ENCODE results near the gene MYRFL.

The MYRFL gene

GRCh38 chr12:69822201-69822860, 2.7 kb upstream of the MYRFL start:
- Histone ChIP-seq H3K36me3 (ENCODE audit: control insufficient read depth, insufficient read depth, low read length) (no peaks in the 10 kb centered on the region), H3K9me3 (ENCODE audit: control insufficient read depth, insufficient read depth, low read length) (no peaks in the 10 kb centered on the region), H3K9ac (ENCODE audit: low read depth, low read length) (no peak overlapping the region), H3K27ac (ENCODE audit: low read depth, low read length) (no peak overlapping the region), H3K4me1 (ENCODE audit: control insufficient read depth, insufficient read depth, low read length) (peaks cover 4% of the 10 kb centered on the region; the same call in 1 of the 2 replicates), H3K27me3 (ENCODE audit: control insufficient read depth, insufficient read depth, low read length) (no peaks in the 10 kb centered on the region), H3K4me3 (ENCODE audit: low read depth, low read length) (no peak overlapping the region)

GRCh38 chr12:69824028-69824427, 999 bp upstream of the MYRFL start:
- no peak overlapping the region for H3K9ac ChIP-seq (ENCODE audit: low read depth, low read length)
- no peak overlapping the region for H3K27ac ChIP-seq (ENCODE audit: low read depth, low read length)
- no peaks in the 10 kb centered on the region for H3K27me3 ChIP-seq (ENCODE audit: control insufficient read depth, insufficient read depth, low read length)
- no peak overlapping the region for H3K4me3 ChIP-seq (ENCODE audit: low read depth, low read length)
- no peaks in the 10 kb centered on the region for H3K36me3 ChIP-seq (ENCODE audit: control insufficient read depth, insufficient read depth, low read length)
- H3K4me1 ChIP-seq (ENCODE audit: control insufficient read depth, insufficient read depth, low read length): peaks cover 4% of the 10 kb centered on the region; the same call in 1 of the 2 replicates
- H3K9me3 ChIP-seq (ENCODE audit: control insufficient read depth, insufficient read depth, low read length): no peaks in the 10 kb centered on the region

GRCh38 chr12:69828897-69829296, 3.9 kb downstream of the MYRFL start:
- Histone ChIP-seq H3K27ac (ENCODE audit: low read depth, low read length) (no peak overlapping the region), H3K36me3 (ENCODE audit: control insufficient read depth, insufficient read depth, low read length) (no peaks in the 10 kb centered on the region), H3K4me1 (ENCODE audit: control insufficient read depth, insufficient read depth, low read length) (no peaks in the 10 kb centered on the region), H3K9ac (ENCODE audit: low read depth, low read length) (no peak overlapping the region), H3K9me3 (ENCODE audit: control insufficient read depth, insufficient read depth, low read length) (no peaks in the 10 kb centered on the region), H3K4me3 (ENCODE audit: low read depth, low read length) (no peak overlapping the region), H3K27me3 (ENCODE audit: control insufficient read depth, insufficient read depth, low read length) (no peaks in the 10 kb centered on the region)

GRCh38 chr12:69833696-69834095, 8.7 kb downstream of the MYRFL start:
- no peaks in the 10 kb centered on the region for H3K27me3 ChIP-seq (ENCODE audit: control insufficient read depth, insufficient read depth, low read length)
- H3K4me3 ChIP-seq (ENCODE audit: low read depth, low read length): no peak overlapping the region
- no peak overlapping the region for H3K27ac ChIP-seq (ENCODE audit: low read depth, low read length)
- H3K9me3 ChIP-seq (ENCODE audit: control insufficient read depth, insufficient read depth, low read length): no peaks in the 10 kb centered on the region
- no peaks in the 10 kb centered on the region for H3K36me3 ChIP-seq (ENCODE audit: control insufficient read depth, insufficient read depth, low read length)
- no peak overlapping the region for H3K9ac ChIP-seq (ENCODE audit: low read depth, low read length)
- no peaks in the 10 kb centered on the region for H3K4me1 ChIP-seq (ENCODE audit: control insufficient read depth, insufficient read depth, low read length)

- no peaks in the 10 kb centered on the region for H3K4me1 ChIP-seq (ENCODE audit: control insufficient read depth, insufficient read depth, low read length)
- no peak overlapping the region for H3K4me3 ChIP-seq (ENCODE audit: low read depth, low read length)
- no peak overlapping the region for H3K9ac ChIP-seq (ENCODE audit: low read depth, low read length)
- H3K27ac ChIP-seq (ENCODE audit: low read depth, low read length): no peak overlapping the region
- no peaks in the 10 kb centered on the region for H3K9me3 ChIP-seq (ENCODE audit: control insufficient read depth, insufficient read depth, low read length)
- H3K27me3 ChIP-seq (ENCODE audit: control insufficient read depth, insufficient read depth, low read length): no peaks in the 10 kb centered on the region
- H3K36me3 ChIP-seq (ENCODE audit: control insufficient read depth, insufficient read depth, low read length): no peaks in the 10 kb centered on the region
Observed at GRCh38 chr12:69834147-69834546, 9.1 kb downstream of the MYRFL start.

- no peaks in the 10 kb centered on the region for H3K27me3 ChIP-seq (ENCODE audit: control insufficient read depth, insufficient read depth, low read length)
- H3K36me3 ChIP-seq (ENCODE audit: control insufficient read depth, insufficient read depth, low read length): no peaks in the 10 kb centered on the region
- H3K9me3 ChIP-seq (ENCODE audit: control insufficient read depth, insufficient read depth, low read length): no peaks in the 10 kb centered on the region
- no peak overlapping the region for H3K4me3 ChIP-seq (ENCODE audit: low read depth, low read length)
- no peak overlapping the region for H3K27ac ChIP-seq (ENCODE audit: low read depth, low read length)
- H3K9ac ChIP-seq (ENCODE audit: low read depth, low read length): no peak overlapping the region
- no peaks in the 10 kb centered on the region for H3K4me1 ChIP-seq (ENCODE audit: control insufficient read depth, insufficient read depth, low read length)
Observed at GRCh38 chr12:69834576-69834975, 9.5 kb downstream of the MYRFL start.

- H3K9ac ChIP-seq (ENCODE audit: low read depth, low read length): no peak overlapping the region
- H3K27me3 ChIP-seq (ENCODE audit: control insufficient read depth, insufficient read depth, low read length): no peaks in the 10 kb centered on the region
Observed at GRCh38 chr12:69835081-69835480, 10.1 kb downstream of the MYRFL start.

GRCh38 chr12:69836015-69836414, 11.0 kb downstream of the MYRFL start:
- Histone ChIP-seq H3K27ac (ENCODE audit: low read depth, low read length) (no peak overlapping the region), H3K9me3 (ENCODE audit: control insufficient read depth, insufficient read depth, low read length) (no peaks in the 10 kb centered on the region), H3K4me3 (ENCODE audit: low read depth, low read length) (no peak overlapping the region), H3K4me1 (ENCODE audit: control insufficient read depth, insufficient read depth, low read length) (no peaks in the 10 kb centered on the region), H3K27me3 (ENCODE audit: control insufficient read depth, insufficient read depth, low read length) (no peaks in the 10 kb centered on the region), H3K36me3 (ENCODE audit: control insufficient read depth, insufficient read depth, low read length) (no peaks in the 10 kb centered on the region), H3K9ac (ENCODE audit: low read depth, low read length) (no peak overlapping the region)

More at GRCh38 chr12:69835081-69835480, 10.1 kb downstream of the MYRFL start:
- no peaks in the 10 kb centered on the region for H3K9me3 ChIP-seq (ENCODE audit: control insufficient read depth, insufficient read depth, low read length)
- no peak overlapping the region for H3K27ac ChIP-seq (ENCODE audit: low read depth, low read length)
- no peaks in the 10 kb centered on the region for H3K4me1 ChIP-seq (ENCODE audit: control insufficient read depth, insufficient read depth, low read length)
- H3K36me3 ChIP-seq (ENCODE audit: control insufficient read depth, insufficient read depth, low read length): no peaks in the 10 kb centered on the region
- H3K4me3 ChIP-seq (ENCODE audit: low read depth, low read length): no peak overlapping the region

- no peaks in the 10 kb centered on the region for H3K4me1 ChIP-seq (ENCODE audit: control insufficient read depth, insufficient read depth, low read length)
- H3K36me3 ChIP-seq (ENCODE audit: control insufficient read depth, insufficient read depth, low read length): no peaks in the 10 kb centered on the region
- no peaks in the 10 kb centered on the region for H3K9me3 ChIP-seq (ENCODE audit: control insufficient read depth, insufficient read depth, low read length)
- H3K9ac ChIP-seq (ENCODE audit: low read depth, low read length): no peak overlapping the region
- no peak overlapping the region for H3K27ac ChIP-seq (ENCODE audit: low read depth, low read length)
- H3K27me3 ChIP-seq (ENCODE audit: control insufficient read depth, insufficient read depth, low read length): no peaks in the 10 kb centered on the region
- H3K4me3 ChIP-seq (ENCODE audit: low read depth, low read length): no peak overlapping the region
Observed at GRCh38 chr12:69837191-69837590, 12.2 kb downstream of the MYRFL start.

- H3K4me3 ChIP-seq (ENCODE audit: low read depth, low read length): no peak overlapping the region
- no peaks in the 10 kb centered on the region for H3K27me3 ChIP-seq (ENCODE audit: control insufficient read depth, insufficient read depth, low read length)
- H3K36me3 ChIP-seq (ENCODE audit: control insufficient read depth, insufficient read depth, low read length): no peaks in the 10 kb centered on the region
- no peak overlapping the region for H3K9ac ChIP-seq (ENCODE audit: low read depth, low read length)
- H3K4me1 ChIP-seq (ENCODE audit: control insufficient read depth, insufficient read depth, low read length): no peaks in the 10 kb centered on the region
- no peak overlapping the region for H3K27ac ChIP-seq (ENCODE audit: low read depth, low read length)
- no peaks in the 10 kb centered on the region for H3K9me3 ChIP-seq (ENCODE audit: control insufficient read depth, insufficient read depth, low read length)
Observed at GRCh38 chr12:69837657-69838415, 12.8 kb downstream of the MYRFL start.

GRCh38 chr12:69840727-69841126, 15.7 kb downstream of the MYRFL start:
- no peaks in the 10 kb centered on the region for H3K36me3 ChIP-seq (ENCODE audit: control insufficient read depth, insufficient read depth, low read length)
- no peak overlapping the region for H3K9ac ChIP-seq (ENCODE audit: low read depth, low read length)
- no peaks in the 10 kb centered on the region for H3K4me1 ChIP-seq (ENCODE audit: control insufficient read depth, insufficient read depth, low read length)
- H3K27ac ChIP-seq (ENCODE audit: low read depth, low read length): no peak overlapping the region
- no peaks in the 10 kb centered on the region for H3K27me3 ChIP-seq (ENCODE audit: control insufficient read depth, insufficient read depth, low read length)
- H3K4me3 ChIP-seq (ENCODE audit: low read depth, low read length): no peak overlapping the region
- no peaks in the 10 kb centered on the region for H3K9me3 ChIP-seq (ENCODE audit: control insufficient read depth, insufficient read depth, low read length)

Data from HUES48 (cell line).